Thoracic aorta (tissue), 2 donors: ENCODE measurements around the gene DSCAM. TPM values are rescaled to one million over a fixed set of nuclear protein-coding genes. Genes with fewer than 3 reads are reported as not detected.

Source experiments
- ATAC-seq: fragments of 150-250 bp; one replicate; pipeline ENCODE4 v1.8.0; 2017; ENCODE audit warnings: low read depth; ENCODE audit not compliant: insufficient number of reproducible peaks, low FRiP score
- DNase-seq: peaks from one replicate; pipeline ENCODE4 v3.0.0-alpha.2; 2020; ENCODE audit warnings: low spot score
- H3K27ac ChIP-seq, 2 donors: fragments of 200-600 bp; sonication (generic); 1 replicate in 1 of 2; 2 replicates in 1 of 2; pipeline ENCODE4 v1.5.1; 2016; ENCODE audit warnings: mild to moderate bottlenecking in 2 of 2, moderate library complexity in 2 of 2
- H3K27me3 ChIP-seq: fragments of 200-600 bp; sonication (generic); replicated peaks from 2 replicates; pipeline ENCODE4 v1.6.0; 2016; ENCODE audit warnings: mild to moderate bottlenecking; ENCODE audit not compliant: insufficient read depth
- H3K36me3 ChIP-seq: fragments of 200-600 bp; sonication (generic); one replicate; pipeline ENCODE4 v1.5.1; 2016
- H3K4me1 ChIP-seq, 2 donors: fragments of 200-600 bp; sonication (generic); 1 replicate in 1 of 2; 2 replicates in 1 of 2; pipeline versions ENCODE4 v1.5.1 to v1.6.0; 2016; ENCODE audit warnings: low read depth in 2 of 2, mild to moderate bottlenecking in 1 of 2; ENCODE audit not compliant: control insufficient read depth in 1 of 2
- H3K4me3 ChIP-seq: fragments of 200-600 bp; sonication (generic); 2 replicates; pipeline ENCODE4 v1.5.1; 2016; ENCODE audit warnings: mild to moderate bottlenecking
- H3K9me3 ChIP-seq: fragments of 200-600 bp; sonication (generic); 2 replicates; pipeline ENCODE4 v1.5.1; 2016
- total RNA-seq, 2 donors: library from RNA; depleted of rRNA; stranded (reverse); fragments of >200 nt; gene quantifications; one replicate each; pipeline versions ENCODE4 v1.1.0 to v1.2.3, GENCODE V29; 2016
- TF ChIP-seq, protein P1 (sequence below): fragments of 200-600 bp; sonication (generic); IDR thresholded peaks from one replicate; pipeline ENCODE4 v1.5.1; 2019; ENCODE audit warnings: antibody characterized with exemption

Gene DSCAM
- total RNA-seq, 2 donors from 2014 or later, result not detected

- no peak overlapping the region for H3K27ac ChIP-seq
- no peak overlapping the region for H3K4me3 ChIP-seq
- TF ChIP-seq, protein P1, sequence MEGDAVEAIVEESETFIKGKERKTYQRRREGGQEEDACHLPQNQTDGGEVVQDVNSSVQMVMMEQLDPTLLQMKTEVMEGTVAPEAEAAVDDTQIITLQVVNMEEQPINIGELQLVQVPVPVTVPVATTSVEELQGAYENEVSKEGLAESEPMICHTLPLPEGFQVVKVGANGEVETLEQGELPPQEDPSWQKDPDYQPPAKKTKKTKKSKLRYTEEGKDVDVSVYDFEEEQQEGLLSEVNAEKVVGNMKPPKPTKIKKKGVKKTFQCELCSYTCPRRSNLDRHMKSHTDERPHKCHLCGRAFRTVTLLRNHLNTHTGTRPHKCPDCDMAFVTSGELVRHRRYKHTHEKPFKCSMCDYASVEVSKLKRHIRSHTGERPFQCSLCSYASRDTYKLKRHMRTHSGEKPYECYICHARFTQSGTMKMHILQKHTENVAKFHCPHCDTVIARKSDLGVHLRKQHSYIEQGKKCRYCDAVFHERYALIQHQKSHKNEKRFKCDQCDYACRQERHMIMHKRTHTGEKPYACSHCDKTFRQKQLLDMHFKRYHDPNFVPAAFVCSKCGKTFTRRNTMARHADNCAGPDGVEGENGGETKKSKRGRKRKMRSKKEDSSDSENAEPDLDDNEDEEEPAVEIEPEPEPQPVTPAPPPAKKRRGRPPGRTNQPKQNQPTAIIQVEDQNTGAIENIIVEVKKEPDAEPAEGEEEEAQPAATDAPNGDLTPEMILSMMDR, result no peak
- DNase-seq (no peak), ATAC-seq (no peak)
- no peaks in the 10 kb centered on the region for H3K4me1 ChIP-seq
- H3K27me3 ChIP-seq, result no peaks in the 10 kb centered on the region
- H3K36me3 ChIP-seq, result no peaks in the 10 kb centered on the region
- peaks cover 4% of the 10 kb centered on the region for H3K9me3 ChIP-seq
Observed at GRCh38 chr21:40647706-40648105, 199.3 kb downstream of the DSCAM start.

DNA sequence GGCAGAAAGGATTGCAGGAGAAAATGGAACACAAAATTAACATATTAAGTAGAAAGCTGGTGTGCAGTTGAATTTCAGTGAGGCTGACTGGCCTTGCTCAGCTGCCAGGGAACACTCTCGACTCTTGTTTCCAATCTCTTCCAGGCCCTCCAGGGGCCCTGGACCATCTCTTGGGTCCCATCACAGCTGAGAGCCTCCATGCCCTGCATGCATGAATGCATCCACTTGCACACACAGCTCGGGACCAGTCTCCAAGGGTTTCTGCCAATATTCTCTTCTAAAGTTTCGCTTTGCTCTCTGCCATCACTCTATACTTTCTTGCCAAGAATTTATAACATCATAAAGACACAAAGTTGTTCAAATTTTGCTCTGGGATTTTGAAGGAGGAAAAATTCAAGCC lies 200.3 kb downstream of the DSCAM start:
- DNase-seq, result no peak

DNA sequence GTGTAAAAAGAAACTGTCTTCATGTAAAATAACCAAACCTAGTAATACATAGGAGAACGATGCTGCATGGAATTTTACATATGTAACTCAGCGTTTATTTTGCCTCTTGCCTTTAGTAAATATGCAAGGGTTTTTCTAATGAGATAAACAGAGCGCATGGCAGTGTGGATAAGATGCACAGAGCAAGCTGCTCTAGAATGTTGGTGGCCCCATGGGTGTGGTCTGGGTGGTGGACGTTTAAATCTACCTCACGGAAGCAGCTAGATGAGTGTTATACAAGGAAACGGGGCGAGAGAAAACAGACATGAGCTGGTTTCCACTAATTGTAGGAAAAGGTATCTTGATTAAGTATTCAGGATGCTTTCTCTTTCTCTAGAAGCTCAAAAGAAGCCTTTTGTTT lies 205.9 kb downstream of the DSCAM start:
- TF ChIP-seq, protein P1, result no peak
- ATAC-seq, result no peak
- DNase-seq, result no peak
- Histone ChIP-seq H3K4me3 (no peak overlapping the region), H3K9me3 (peaks cover 4% of the 10 kb centered on the region), H3K4me1 (no peaks in the 10 kb centered on the region), H3K27me3 (no peaks in the 10 kb centered on the region), H3K36me3 (no peaks in the 10 kb centered on the region), H3K27ac (no peak overlapping the region)

More for the DNA sequence above, 200.3 kb downstream of the DSCAM start:
- Histone ChIP-seq H3K4me1 (no peaks in the 10 kb centered on the region), H3K36me3 (no peaks in the 10 kb centered on the region), H3K27ac (no peak overlapping the region), H3K4me3 (no peak overlapping the region), H3K27me3 (no peaks in the 10 kb centered on the region), H3K9me3 (peaks cover 4% of the 10 kb centered on the region)
- no peak for ATAC-seq
- TF ChIP-seq, protein P1, result no peak

GRCh38 chr21:40640266-40640789 lies 206.6 kb downstream of the DSCAM start:
- no peaks in the 10 kb centered on the region for H3K27me3 ChIP-seq
- no peaks in the 10 kb centered on the region for H3K4me1 ChIP-seq
- ATAC-seq, result no peak
- no peaks in the 10 kb centered on the region for H3K36me3 ChIP-seq
- no peak overlapping the region for H3K27ac ChIP-seq
- H3K4me3 ChIP-seq, result no peak overlapping the region
- H3K9me3 ChIP-seq, result peaks cover 4% of the 10 kb centered on the region
- TF ChIP-seq, protein P1, result no peak
- no peak for DNase-seq

DNA sequence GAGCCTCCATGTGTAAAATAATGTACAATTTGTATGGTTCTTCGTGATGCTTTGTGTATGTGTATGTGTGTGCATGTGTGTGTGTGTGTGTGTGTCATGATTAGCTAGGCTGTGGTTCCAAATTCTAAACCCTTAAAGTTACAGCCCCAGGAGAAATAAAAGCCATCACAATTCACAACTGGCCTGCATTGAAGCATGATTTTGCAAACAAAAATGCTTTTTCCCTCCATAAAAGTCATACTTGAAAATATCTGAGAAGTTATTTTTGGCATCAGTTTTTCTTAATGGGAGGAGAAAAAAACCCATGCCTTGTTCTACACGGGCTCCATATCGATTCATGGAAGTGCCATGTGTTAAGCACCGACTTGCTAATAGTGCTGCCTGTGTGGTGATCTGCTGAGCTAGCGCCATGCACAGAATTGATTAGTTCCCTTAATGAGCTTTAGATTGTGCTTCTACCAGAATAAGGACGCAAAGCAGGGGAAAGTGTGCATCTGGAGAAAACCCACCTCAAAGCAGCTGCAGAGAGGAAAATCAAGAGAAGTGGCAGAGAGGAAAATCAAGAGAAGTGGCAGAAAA lies 207.3 kb downstream of the DSCAM start:
- TF ChIP-seq, protein P1, result no peak
- no peak for ATAC-seq
- no peaks in the 10 kb centered on the region for H3K36me3 ChIP-seq
- H3K4me1 ChIP-seq, result no peaks in the 10 kb centered on the region
- no peak for DNase-seq
- no peak overlapping the region for H3K27ac ChIP-seq
- no peaks in the 10 kb centered on the region for H3K27me3 ChIP-seq
- peaks cover 1% of the 10 kb centered on the region for H3K9me3 ChIP-seq
- H3K4me3 ChIP-seq, result no peak overlapping the region
